GM23248 (cell line): ENCODE results near the gene FNDC1. TPM values are rescaled to one million over a fixed set of nuclear protein-coding genes. Genes with fewer than 3 reads are reported as not detected.
A peak's percentile ranks its signal among the peaks of the same experiment; 100 is the strongest.

ENCODE experiments used
- DNase-seq: peaks from one replicate; pipeline ENCODE4 v3.0.0-alpha.2; 2015
- H2AFZ ChIP-seq: fragments of 200-600 bp; sonication (generic); 2 replicates; pipeline ENCODE4 v1.6.1; 2016; ENCODE audit warnings: antibody characterized with exemption
- H3F3A ChIP-seq: fragments of 200-600 bp; sonication (generic); 2 replicates; pipeline ENCODE4 v1.6.1; 2016; ENCODE audit warnings: mild to moderate bottlenecking, antibody characterized with exemption, mixed run types; ENCODE audit not compliant: insufficient read depth
- H3K27ac ChIP-seq: fragments of 200-600 bp; sonication (generic); 2 replicates; pipeline ENCODE4 v1.5.1; 2016; ENCODE audit warnings: mild to moderate bottlenecking
- H3K27me3 ChIP-seq: fragments of 200-600 bp; sonication (generic); replicated peaks from 2 replicates; pipeline ENCODE4 v1.6.1; 2016; ENCODE audit warnings: mild to moderate bottlenecking; ENCODE audit not compliant: insufficient read depth
- H3K36me3 ChIP-seq: fragments of 200-600 bp; sonication (generic); 2 replicates; pipeline ENCODE4 v1.6.1; 2016; ENCODE audit warnings: low read depth, mild to moderate bottlenecking
- H3K4me1 ChIP-seq: fragments of 200-600 bp; sonication (generic); 2 replicates; pipeline ENCODE4 v1.6.1; 2016; ENCODE audit warnings: mild to moderate bottlenecking; ENCODE audit not compliant: insufficient read depth
- H3K4me2 ChIP-seq: fragments of 200-600 bp; sonication (generic); one replicate; pipeline ENCODE4 v1.6.1; 2016; ENCODE audit warnings: mild to moderate bottlenecking; ENCODE audit not compliant: unreplicated experiment
- H3K4me3 ChIP-seq: fragments of 200-600 bp; sonication (generic); 2 replicates; pipeline ENCODE4 v1.5.1; 2016; ENCODE audit warnings: mild to moderate bottlenecking
- H3K79me2 ChIP-seq: fragments of 200-600 bp; sonication (generic); 2 replicates; pipeline ENCODE4 v1.6.1; 2016; ENCODE audit warnings: mild to moderate bottlenecking; ENCODE audit not compliant: insufficient read depth
- H3K9ac ChIP-seq: fragments of 200-600 bp; sonication (generic); 2 replicates; pipeline ENCODE4 v1.6.1; 2016; ENCODE audit warnings: mild to moderate bottlenecking
- H3K9me2 ChIP-seq: fragments of 200-600 bp; sonication (generic); 2 replicates; pipeline ENCODE4 v1.6.1; 2016; ENCODE audit warnings: mixed run types, mild to moderate bottlenecking, moderate library complexity; ENCODE audit not compliant: insufficient read depth
- H3K9me3 ChIP-seq: fragments of 200-600 bp; sonication (generic); one replicate; pipeline ENCODE4 v1.6.1; 2017; ENCODE audit warnings: low read depth
- H4K20me1 ChIP-seq: fragments of 200-600 bp; sonication (generic); 2 replicates; pipeline ENCODE4 v1.6.0; 2016; ENCODE audit not compliant: insufficient read depth
- EZH2 ChIP-seq: fragments of 200-600 bp; sonication (generic); IDR thresholded peaks from 2 replicates; pipeline ENCODE4 v1.6.1; 2018; ENCODE audit warnings: antibody characterized with exemption, mild to moderate bottlenecking; ENCODE audit not compliant: insufficient read depth, poor library complexity, severe bottlenecking
- EZH2phosphoT487 ChIP-seq: fragments of 200-600 bp; sonication (generic); IDR thresholded peaks from 2 replicates; pipeline ENCODE4 v1.6.1; 2018; ENCODE audit warnings: antibody characterized with exemption, moderate library complexity, mild to moderate bottlenecking, low read depth; ENCODE audit not compliant: insufficient read depth
- WGBS, 2 experiments: methylation state at CpG; one replicate each; pipeline ENCODE4 v1.1.6; 2015 to 2017; ENCODE audit warnings: low lambda C conversion rate in 2 of 2, low coverage in 1 of 2; ENCODE audit errors: missing lambda C conversion rate in 2 of 2; 5-methylcytosine and 5-hydroxymethylcytosine counted together
- in situ Hi-C: fragments of 300-500 bp; cut with MboI; formaldehyde crosslinking; loops from 2 replicates; pipeline ENCODE4 v1.15.0; 2020
- polyA plus RNA-seq: library from polyadenylated mRNA; unstranded; fragments of >200 nt; fragmentation: Nextera tagmentation; extraction: Ambion mirVana; gene quantifications from 2 replicates; pipeline ENCODE4 v1.2.1, GENCODE V29; 2016
- total RNA-seq: library from RNA; depleted of rRNA; stranded (reverse); fragments of >200 nt; shearing (Covaris generic); gene quantifications from 2 replicates; pipeline ENCODE4 v1.2.3, GENCODE V29; 2014

The FNDC1 gene
- total and polyA plus RNA-seq, 2 experiments from 2014 or later: 5.2 to 7.8 TPM

GRCh38 chr6:159156089-159156488 lies 13.1 kb upstream of the FNDC1 start:
- Histone ChIP-seq H3K4me2 (no peak overlapping the region), H3K4me3 (no peak overlapping the region), H3K9me3 (no peaks in the 10 kb centered on the region), H3K4me1 (0 out of 2 replicates have a peak, but pooled peaks cover 8% of the 10 kb centered on the region), H3K79me2 (no peaks in the 10 kb centered on the region), H3K9me2 (no peaks in the 10 kb centered on the region), H2AFZ (no peak overlapping the region), H3K27ac (no peak overlapping the region), H3F3A (peaks cover 5% of the 10 kb centered on the region; the same call in 1 of the 2 replicates), H3K36me3 (no peaks in the 10 kb centered on the region), H3K27me3 (no peaks in the 10 kb centered on the region), H4K20me1 (no peaks in the 10 kb centered on the region), H3K9ac (no peak overlapping the region)
- TF ChIP-seq EZH2phosphoT487 (no peak), EZH2 (no peak)
- WGBS, 2 experiments: 6 to 10% methylated on average over 1 of the region's 1 CpG
- no peak for DNase-seq
- in situ Hi-C loops: no loop called here

- Histone ChIP-seq H3K79me2 (no peaks in the 10 kb centered on the region), H3K4me2 (no peak overlapping the region), H4K20me1 (no peaks in the 10 kb centered on the region), H3K27me3 (no peaks in the 10 kb centered on the region), H3K9ac (no peak overlapping the region), H3F3A (peaks cover 3% of the 10 kb centered on the region; the same call in 1 of the 2 replicates), H3K9me3 (no peaks in the 10 kb centered on the region), H3K4me3 (no peak overlapping the region), H3K27ac (no peak overlapping the region), H3K36me3 (no peaks in the 10 kb centered on the region), H3K9me2 (no peaks in the 10 kb centered on the region), H2AFZ (no peak overlapping the region), H3K4me1 (no peaks in the 10 kb centered on the region)
- in situ Hi-C loops: no loop called here
- no peak for TF ChIP-seq EZH2phosphoT487
- no peak for TF ChIP-seq EZH2
- 28 to 45% methylated on average over 2 of the region's 2 CpGs for WGBS, 2 experiments
- DNase-seq: no peak
These were observed 11.8 kb upstream of the FNDC1 start for GRCh38 chr6:159157431-159157830.

- no peak overlapping the region for H3K27ac ChIP-seq
- in situ Hi-C loops: no loop called here
- no peaks in the 10 kb centered on the region for H3K9me2 ChIP-seq
- H3K4me2 ChIP-seq: no peak overlapping the region
- TF ChIP-seq EZH2: no peak
- TF ChIP-seq EZH2phosphoT487: no peak
- H3K27me3 ChIP-seq: 0 out of 2 replicates have a peak, but pooled peaks cover 7% of the 10 kb centered on the region
- no peaks in the 10 kb centered on the region for H3K36me3 ChIP-seq
- no peak overlapping the region for H3K9ac ChIP-seq
- no peak overlapping the region for H3K4me3 ChIP-seq
- H3F3A ChIP-seq: no peaks in the 10 kb centered on the region
- H3K79me2 ChIP-seq: no peaks in the 10 kb centered on the region
- no peaks in the 10 kb centered on the region for H4K20me1 ChIP-seq
- DNase-seq: no peak
- no peaks in the 10 kb centered on the region for H3K4me1 ChIP-seq
- H2AFZ ChIP-seq: no peak overlapping the region
- 20 to 22% methylated on average over 3 of the region's 3 CpGs for WGBS, 2 experiments
- no peaks in the 10 kb centered on the region for H3K9me3 ChIP-seq
These were observed 7.4 kb upstream of the FNDC1 start for GRCh38 chr6:159161839-159162238.

GRCh38 chr6:159163901-159164370 lies 5.3 kb upstream of the FNDC1 start:
- DNase-seq: peak; percentile 45

More at GRCh38 chr6:159163901-159164370, 5.3 kb upstream of the FNDC1 start:
- H3K9me3 ChIP-seq: no peaks in the 10 kb centered on the region
- H3K9me2 ChIP-seq: no peaks in the 10 kb centered on the region
- no peaks in the 10 kb centered on the region for H3K79me2 ChIP-seq
- H3K9ac ChIP-seq: no peak overlapping the region
- H4K20me1 ChIP-seq: no peaks in the 10 kb centered on the region
- no peak overlapping the region for H3K4me3 ChIP-seq
- WGBS, 2 experiments: 33 to 36% methylated on average over 5 of the region's 5 CpGs
- H3F3A ChIP-seq: no peaks in the 10 kb centered on the region
- no peak for TF ChIP-seq EZH2phosphoT487
- H3K4me1 ChIP-seq: no peaks in the 10 kb centered on the region
- no peaks in the 10 kb centered on the region for H3K36me3 ChIP-seq
- no peak overlapping the region for H3K4me2 ChIP-seq
- in situ Hi-C loops: no loop called here
- H2AFZ ChIP-seq: no peak overlapping the region
- H3K27ac ChIP-seq: no peak overlapping the region
- 0 out of 2 replicates have a peak, but pooled peaks cover 7% of the 10 kb centered on the region for H3K27me3 ChIP-seq
